Activated CD8-positive, alpha-beta T cell treated with anti-CD3 and anti-CD28 coated beads for 36 hours (primary cell): ENCODE measurements around the gene KCMF1. TPM values are rescaled to one million over a fixed set of nuclear protein-coding genes. Genes with fewer than 3 reads are reported as not detected.

Experiments
- ATAC-seq: fragments of 200-7000 bp; cut with Tn5 transposase; one replicate; pipeline ENCODE4 v1.10.0; 2021; ENCODE audit warnings: mild to moderate bottlenecking, moderate library complexity
- CTCF ChIA-PET: fragments of 350-600 bp; sonication (Branson Sonifier 250); formaldehyde crosslinking; loops from one replicate; lab custom pipeline; 2021; ENCODE audit warnings: antibody characterized with exemption; lab: Charles Lee
- POLR2A ChIA-PET: fragments of 350-600 bp; sonication (Branson Sonifier 250); formaldehyde crosslinking; loops from one replicate; lab custom pipeline; 2021; ENCODE audit warnings: antibody characterized with exemption; lab: Charles Lee
- DNase-seq: peaks from one replicate; pipeline ENCODE4 v3.0.0-alpha.2; 2020
- H3K27ac Mint-ChIP-seq: one replicate; pipeline ENCODE4 v1.8.0; 2021; ENCODE audit warnings: mild to moderate bottlenecking, mixed read lengths
- H3K27me3 Mint-ChIP-seq: one replicate; pipeline ENCODE4 v1.8.0; 2021; ENCODE audit warnings: mixed read lengths
- H3K36me3 Mint-ChIP-seq: one replicate; pipeline ENCODE4 v1.8.0; 2021; ENCODE audit warnings: low read depth, mixed read lengths
- H3K4me1 Mint-ChIP-seq: one replicate; pipeline ENCODE4 v1.8.0; 2021; ENCODE audit warnings: low read depth, mixed read lengths
- H3K4me3 Mint-ChIP-seq: one replicate; pipeline ENCODE4 v1.8.0; 2021; ENCODE audit warnings: mild to moderate bottlenecking, moderate library complexity, mixed read lengths
- H3K9me3 Mint-ChIP-seq: one replicate; pipeline ENCODE4 v1.8.0; 2021; ENCODE audit warnings: mixed read lengths
- CTCF ChIP-seq: fragments of 200-600 bp; IDR thresholded peaks from one replicate; pipeline ENCODE4 v1.8.0; 2022; ENCODE audit warnings: antibody characterized with exemption, mild to moderate bottlenecking
- intact Hi-C: fragments of 100-400 bp; cut with micrococcal nuclease; formaldehyde crosslinking; loops from one replicate; pipeline ENCODE4 v1.10.0; 2022
- total RNA-seq, 2 experiments: library from RNA; stranded (reverse); gene quantifications; one replicate each; pipeline ENCODE4 v1.2.3, GENCODE V29; 2021

Gene KCMF1
- total RNA-seq, 2 experiments from 2014 or later: 101 to 105 TPM

GRCh38 chr2:85016446-85016845 lies 45.5 kb downstream of the KCMF1 start:
- peaks cover 21% of the 10 kb centered on the region for H3K36me3 Mint-ChIP-seq
- H3K27ac Mint-ChIP-seq: no peak overlapping the region
- POLR2A ChIA-PET: interaction anchor here (0.6 to 1.8 kb wide), 3 partner anchors 45 to 70 kb away, joined by 4 to 6 read pairs (median 4); no protein-coding TSS in a partner anchor
- ATAC-seq (no peak), DNase-seq (no peak)
- intact Hi-C loops: no loop called here
- H3K27me3 Mint-ChIP-seq: no peaks in the 10 kb centered on the region
- CTCF ChIA-PET: interaction anchor here (1.5 to 8.5 kb wide), 6 partner anchors 14 to 91 kb away, joined by 4 to 71 read pairs (median 22); no protein-coding TSS in a partner anchor
- TF ChIP-seq CTCF: no peak
- H3K4me3 Mint-ChIP-seq: no peak overlapping the region
- peaks cover 69% of the 10 kb centered on the region for H3K4me1 Mint-ChIP-seq
- no peaks in the 10 kb centered on the region for H3K9me3 Mint-ChIP-seq

GRCh38 chr2:85017411-85018048 lies 46.6 kb downstream of the KCMF1 start:
- peaks cover 61% of the 10 kb centered on the region for H3K4me1 Mint-ChIP-seq

GRCh38 chr2:85018049-85018447 lies 47.1 kb downstream of the KCMF1 start:
- DNase-seq (no peak), ATAC-seq (peak; percentile 38)
- ChIA-PET POLR2A (interaction anchor here (0.9 kb wide), 1 partner anchor 48 kb away, joined by 3 read pairs; no protein-coding TSS in a partner anchor), CTCF (interaction anchor here (0.6 to 2.0 kb wide), 24 partner anchors 15 to 284 kb away, joined by 3 to 13 read pairs (median 4); no protein-coding TSS in a partner anchor)
- H3K4me3 Mint-ChIP-seq: no peak overlapping the region
- no peak for TF ChIP-seq CTCF
- intact Hi-C loops: no loop called here
- no peaks in the 10 kb centered on the region for H3K27me3 Mint-ChIP-seq
- H3K36me3 Mint-ChIP-seq: peaks cover 24% of the 10 kb centered on the region
- H3K27ac Mint-ChIP-seq: peak overlapping the region; percentile 45
- H3K4me1 Mint-ChIP-seq: peaks cover 58% of the 10 kb centered on the region
- no peaks in the 10 kb centered on the region for H3K9me3 Mint-ChIP-seq

More at GRCh38 chr2:85017411-85018048, 46.6 kb downstream of the KCMF1 start:
- peak overlapping the region; percentile 45 for H3K27ac Mint-ChIP-seq
- no peaks in the 10 kb centered on the region for H3K9me3 Mint-ChIP-seq
- intact Hi-C loops: no loop called here
- ATAC-seq (no peak), DNase-seq (no peak)
- TF ChIP-seq CTCF: peak; percentile 50
- H3K4me3 Mint-ChIP-seq: no peak overlapping the region
- peaks cover 22% of the 10 kb centered on the region for H3K36me3 Mint-ChIP-seq
- no peaks in the 10 kb centered on the region for H3K27me3 Mint-ChIP-seq
- ChIA-PET POLR2A (interaction anchor here (0.6 to 0.9 kb wide), 2 partner anchors 48 to 80 kb away, joined by 3 read pairs; no protein-coding TSS in a partner anchor), CTCF (interaction anchor here (0.5 to 2.0 kb wide), 26 partner anchors 15 to 385 kb away, joined by 3 to 13 read pairs (median 4); no protein-coding TSS in a partner anchor)

GRCh38 chr2:85019121-85019520 lies 48.2 kb downstream of the KCMF1 start:
- ATAC-seq (peak; percentile 52), DNase-seq (no peak)
- peaks cover 24% of the 10 kb centered on the region for H3K36me3 Mint-ChIP-seq
- POLR2A ChIA-PET: interaction anchor here (1.1 kb wide), 1 partner anchor 34 kb away, joined by 3 read pairs; no protein-coding TSS in a partner anchor
- peak overlapping the region; percentile 55 for H3K27ac Mint-ChIP-seq
- no peaks in the 10 kb centered on the region for H3K27me3 Mint-ChIP-seq
- H3K4me1 Mint-ChIP-seq: peaks cover 55% of the 10 kb centered on the region
- CTCF ChIA-PET: no interaction called here
- no peak overlapping the region for H3K4me3 Mint-ChIP-seq
- H3K9me3 Mint-ChIP-seq: no peaks in the 10 kb centered on the region
- intact Hi-C loops: no loop called here
- no peak for TF ChIP-seq CTCF

- DNase-seq: no peak
- Mint-ChIP-seq H3K4me3 (no peak overlapping the region), H3K36me3 (peaks cover 30% of the 10 kb centered on the region), H3K9me3 (no peaks in the 10 kb centered on the region), H3K27me3 (no peaks in the 10 kb centered on the region), H3K27ac (no peak overlapping the region), H3K4me1 (peaks cover 45% of the 10 kb centered on the region)
- ChIA-PET CTCF (interaction anchor here (1.4 kb wide), 1 partner anchor 44 kb away, joined by 4 read pairs; no protein-coding TSS in a partner anchor), POLR2A (no interaction called here)
- TF ChIP-seq CTCF: no peak
- no peak for ATAC-seq
- intact Hi-C loops: no loop called here
Measured at GRCh38 chr2:85022232-85022631, 51.3 kb downstream of the KCMF1 start.
